ENCODE measurements around the gene NUDT3.

DNA sequence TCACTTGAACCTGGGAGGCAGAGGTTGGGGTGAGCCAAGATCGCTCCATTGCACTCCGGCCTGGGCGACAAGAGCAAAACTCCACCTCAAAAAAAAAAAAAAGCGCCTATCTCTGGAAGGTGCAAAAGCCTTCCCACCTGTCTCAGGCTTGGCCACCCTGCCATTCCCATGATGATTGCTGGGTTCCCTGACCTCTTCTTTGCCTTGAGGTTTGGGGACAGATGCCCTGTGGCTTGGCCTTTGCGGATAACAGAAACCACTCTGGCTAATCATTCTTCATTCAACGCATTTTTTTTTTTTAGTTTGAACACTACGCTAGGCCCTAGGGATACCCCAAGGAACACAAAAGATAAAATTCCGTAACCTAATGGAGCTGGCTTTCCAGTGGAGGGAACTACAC lies 162.6 kb downstream of the NUDT3 start:
- TF ChIP-seq, protein P1, sequence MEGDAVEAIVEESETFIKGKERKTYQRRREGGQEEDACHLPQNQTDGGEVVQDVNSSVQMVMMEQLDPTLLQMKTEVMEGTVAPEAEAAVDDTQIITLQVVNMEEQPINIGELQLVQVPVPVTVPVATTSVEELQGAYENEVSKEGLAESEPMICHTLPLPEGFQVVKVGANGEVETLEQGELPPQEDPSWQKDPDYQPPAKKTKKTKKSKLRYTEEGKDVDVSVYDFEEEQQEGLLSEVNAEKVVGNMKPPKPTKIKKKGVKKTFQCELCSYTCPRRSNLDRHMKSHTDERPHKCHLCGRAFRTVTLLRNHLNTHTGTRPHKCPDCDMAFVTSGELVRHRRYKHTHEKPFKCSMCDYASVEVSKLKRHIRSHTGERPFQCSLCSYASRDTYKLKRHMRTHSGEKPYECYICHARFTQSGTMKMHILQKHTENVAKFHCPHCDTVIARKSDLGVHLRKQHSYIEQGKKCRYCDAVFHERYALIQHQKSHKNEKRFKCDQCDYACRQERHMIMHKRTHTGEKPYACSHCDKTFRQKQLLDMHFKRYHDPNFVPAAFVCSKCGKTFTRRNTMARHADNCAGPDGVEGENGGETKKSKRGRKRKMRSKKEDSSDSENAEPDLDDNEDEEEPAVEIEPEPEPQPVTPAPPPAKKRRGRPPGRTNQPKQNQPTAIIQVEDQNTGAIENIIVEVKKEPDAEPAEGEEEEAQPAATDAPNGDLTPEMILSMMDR (IDR thresholded peaks at IDR 0.05) = no peak
- no peak for TF ChIP-seq POLR2A (IDR thresholded peaks at IDR 0.05)
